GM21737 (cell line): ENCODE data around the gene TBC1D22B.
"Not testable (repeated sequence)": the region's sequence is repeated elsewhere in the genome, so short reads cannot be mapped to it uniquely, and the experiment has no call there.

Experiments used
- ATAC-seq: cut with Tn5 transposase; IDR thresholded peaks from one replicate; pipeline ENCODE4 v1.9.1; 2021; ENCODE audit warnings: mild to moderate bottlenecking, moderate library complexity; ENCODE audit not compliant: unreplicated experiment

TBC1D22B gene

GRCh38 chr6:37319856-37320480 lies 62.4 kb downstream of the TBC1D22B start:
- no peak for ATAC-seq

DNA sequence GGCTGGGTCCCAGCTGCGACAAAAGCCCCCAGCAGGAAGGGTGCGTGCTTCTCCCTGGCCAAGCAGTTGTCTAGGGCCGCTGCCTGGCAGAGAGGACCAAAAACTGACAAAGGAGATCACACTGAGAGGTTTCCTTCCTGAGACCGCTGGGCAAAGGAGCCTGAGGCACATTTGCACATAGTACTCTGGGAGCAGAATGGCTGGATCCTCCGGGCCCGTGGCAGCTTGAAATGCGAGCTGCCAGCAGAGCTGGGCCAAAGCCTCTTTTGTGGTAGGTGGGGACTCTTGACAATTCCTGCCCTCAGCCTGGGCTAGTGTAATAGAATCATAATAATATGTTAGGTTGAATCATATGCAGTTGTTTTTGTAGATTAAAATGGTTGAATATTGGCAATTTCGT lies 63.1 kb downstream of the TBC1D22B start:
- no peak for ATAC-seq

GRCh38 chr6:37321101-37321500 lies 63.5 kb downstream of the TBC1D22B start:
- no peak for ATAC-seq

DNA sequence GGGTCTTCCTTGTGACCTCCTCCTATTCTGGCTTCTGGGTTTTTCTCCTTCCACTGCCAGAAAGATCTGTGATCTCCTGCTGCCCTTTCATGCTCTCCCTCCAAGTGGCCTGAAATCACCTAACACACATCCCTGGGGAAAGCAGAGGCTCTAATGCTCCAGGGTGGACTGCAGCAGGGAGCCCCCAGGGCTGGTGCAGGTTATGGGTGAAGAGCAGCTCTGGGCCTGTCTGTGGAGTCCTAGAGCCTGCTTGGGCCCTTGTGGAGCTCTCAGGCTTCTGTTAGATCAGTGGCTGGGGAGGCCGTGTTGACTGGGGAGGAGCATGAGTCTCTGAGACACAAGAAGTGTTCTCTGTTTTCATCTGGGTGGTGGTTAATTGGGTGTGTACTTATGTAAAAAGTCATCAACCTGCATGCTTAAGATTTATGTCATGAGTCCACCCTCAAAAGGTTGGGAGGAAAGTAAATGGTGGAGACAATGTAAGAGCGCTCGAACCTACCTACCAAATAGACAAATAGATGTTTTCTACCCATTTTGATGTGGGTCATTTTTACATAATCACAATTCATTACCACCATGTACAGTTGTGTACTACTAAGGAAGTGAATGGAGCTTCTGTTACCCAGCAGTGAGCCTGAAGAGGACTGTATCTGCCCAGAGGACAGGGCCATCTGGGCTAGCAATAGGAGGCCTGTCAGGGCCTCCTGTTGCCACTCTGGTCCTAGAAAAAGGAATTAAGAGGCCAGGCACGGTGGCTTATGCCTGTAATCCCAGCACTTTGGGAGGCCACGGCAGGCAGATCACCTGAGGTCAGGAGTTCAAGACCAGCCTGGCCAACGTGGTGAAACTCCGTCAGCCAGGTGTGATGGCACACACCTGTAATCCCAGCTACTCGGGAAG lies 64.2 kb downstream of the TBC1D22B start:
- ATAC-seq, result no peak

DNA sequence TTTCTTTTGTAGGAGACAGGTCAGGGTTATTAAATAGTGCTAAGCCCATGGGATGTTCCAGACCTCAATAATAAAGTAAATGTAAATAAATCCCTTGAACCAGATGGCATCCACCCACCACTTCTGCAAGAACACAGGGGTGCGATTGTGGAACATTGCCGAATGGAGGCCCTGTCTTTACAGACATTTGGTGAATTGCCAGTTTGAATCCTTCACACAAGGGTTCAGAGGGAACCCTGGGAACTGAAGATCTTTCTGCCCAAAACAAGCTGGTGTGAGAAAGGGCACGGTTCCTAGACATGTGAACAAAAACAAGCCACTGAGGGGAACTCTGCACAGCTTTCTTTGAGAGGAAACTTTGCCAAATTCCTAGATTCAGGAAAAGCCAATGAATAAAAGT lies 66.0 kb downstream of the TBC1D22B start:
- ATAC-seq, result no peak

- no peak for ATAC-seq
Measured at GRCh38 chr6:37324131-37325033, 66.8 kb downstream of the TBC1D22B start.

DNA sequence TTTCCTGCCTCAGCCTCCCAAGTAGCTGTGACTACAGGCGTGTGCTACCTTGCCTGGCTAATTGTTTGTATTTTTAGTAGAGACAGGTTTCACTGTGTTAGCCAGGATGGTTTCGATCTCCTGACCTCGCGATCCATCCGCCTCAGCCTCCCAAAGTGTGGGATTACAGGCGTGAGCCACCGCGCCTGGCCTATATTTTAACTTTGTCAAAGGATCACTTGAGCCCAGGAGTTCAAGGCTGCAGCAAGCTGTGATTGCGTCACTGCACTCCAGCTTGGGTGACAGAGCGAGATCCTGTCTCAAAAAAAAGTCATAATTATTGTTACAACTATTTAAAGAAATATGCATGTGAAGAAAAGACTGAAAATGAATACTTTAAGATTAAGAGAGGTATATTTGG lies 72.8 kb downstream of the TBC1D22B start:
- not testable (repeated sequence) for ATAC-seq

DNA sequence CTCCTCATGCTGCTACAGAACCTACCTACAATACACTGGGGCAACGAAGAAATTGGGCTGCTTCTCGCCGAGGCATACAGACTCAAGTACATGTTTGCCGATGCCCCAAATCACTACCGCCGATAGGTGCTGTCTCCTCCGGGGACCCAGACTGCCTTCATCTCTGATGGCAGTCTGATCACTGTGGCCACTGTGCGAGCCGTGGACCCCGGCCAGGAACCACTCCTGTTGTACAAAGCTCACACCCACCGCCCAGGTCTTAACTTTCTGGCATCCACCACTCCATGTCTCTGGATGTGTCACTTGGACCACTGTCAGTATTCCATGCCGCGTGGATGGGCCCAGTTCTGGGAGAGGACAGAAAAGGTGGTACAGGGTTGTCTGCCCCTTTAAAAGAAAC lies 73.5 kb downstream of the TBC1D22B start:
- ATAC-seq, result no peak

- ATAC-seq, result no peak
Measured at GRCh38 chr6:37332894-37333293, 75.3 kb downstream of the TBC1D22B start.

DNA sequence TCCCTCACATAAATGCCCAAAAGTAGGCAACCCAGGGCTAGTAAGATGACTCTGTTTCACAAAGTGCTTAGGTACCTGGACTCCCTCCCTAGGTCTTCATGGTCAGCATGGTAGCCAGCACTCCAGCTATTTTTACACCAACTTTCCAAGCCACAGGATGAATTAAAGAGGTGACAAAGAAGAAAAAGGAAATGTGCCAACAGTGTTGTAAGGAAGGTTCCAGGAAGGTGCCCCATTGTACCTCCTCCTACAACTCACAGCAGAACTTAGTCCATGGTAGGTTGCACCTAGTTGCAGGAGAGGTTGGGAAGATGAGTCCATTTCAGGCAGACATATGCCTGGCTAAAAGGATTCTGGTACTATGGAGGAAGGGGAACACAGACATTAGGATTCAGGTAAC lies 76.5 kb downstream of the TBC1D22B start:
- ATAC-seq, result no peak

- not testable (repeated sequence) for ATAC-seq
Measured at GRCh38 chr6:37338317-37338716, 80.7 kb downstream of the TBC1D22B start.

GRCh38 chr6:37338745-37339255 lies 81.2 kb downstream of the TBC1D22B start:
- ATAC-seq, result no peak

- ATAC-seq, result no peak
Measured at GRCh38 chr6:37339741-37340638, 82.4 kb downstream of the TBC1D22B start.

DNA sequence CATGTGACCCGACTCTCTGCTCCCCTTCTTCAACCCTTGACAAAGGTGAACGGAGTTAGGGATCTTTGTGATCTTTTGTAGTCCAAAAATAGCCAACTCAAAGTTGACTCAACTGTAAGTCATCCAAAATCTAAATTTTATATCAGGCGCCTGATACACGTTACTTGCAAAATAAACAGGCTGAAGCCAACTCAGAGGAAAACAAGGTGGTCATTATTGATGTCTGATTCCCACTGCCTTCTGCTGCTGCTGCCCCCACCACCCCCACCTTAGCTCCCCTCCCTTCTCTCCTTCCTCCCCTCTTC lies 83.0 kb downstream of the TBC1D22B start:
- ATAC-seq, result no peak

- no peak for ATAC-seq
Measured at GRCh38 chr6:37343248-37343647, 85.7 kb downstream of the TBC1D22B start.

GRCh38 chr6:37344308-37344707 lies 86.7 kb downstream of the TBC1D22B start:
- ATAC-seq, result no peak

- ATAC-seq, result not testable (repeated sequence)
Measured at GRCh38 chr6:37345804-37346203, 88.2 kb downstream of the TBC1D22B start.

- no peak for ATAC-seq
Measured at GRCh38 chr6:37347177-37347576, 89.6 kb downstream of the TBC1D22B start.

DNA sequence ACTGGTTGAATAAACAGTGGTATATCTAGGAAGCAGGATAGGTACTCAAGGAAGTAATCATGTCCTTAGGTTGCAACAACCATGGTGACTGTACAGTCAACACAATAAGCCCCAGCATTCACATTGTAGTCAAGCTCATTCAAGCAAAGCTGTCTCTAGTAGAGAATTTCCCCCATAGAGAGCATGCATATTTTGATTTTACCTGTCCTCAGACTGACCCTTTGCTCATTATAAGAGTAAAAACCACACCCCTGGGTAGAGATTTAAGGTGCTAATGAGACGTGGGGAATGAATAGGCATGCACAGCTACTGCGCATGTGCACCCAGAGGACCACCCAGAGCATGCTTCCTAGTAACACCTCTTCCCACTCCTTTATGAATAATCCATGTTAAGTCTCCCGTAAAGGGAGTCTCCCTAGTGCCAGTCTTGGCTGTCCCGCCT lies 90.1 kb downstream of the TBC1D22B start:
- no peak for ATAC-seq

DNA sequence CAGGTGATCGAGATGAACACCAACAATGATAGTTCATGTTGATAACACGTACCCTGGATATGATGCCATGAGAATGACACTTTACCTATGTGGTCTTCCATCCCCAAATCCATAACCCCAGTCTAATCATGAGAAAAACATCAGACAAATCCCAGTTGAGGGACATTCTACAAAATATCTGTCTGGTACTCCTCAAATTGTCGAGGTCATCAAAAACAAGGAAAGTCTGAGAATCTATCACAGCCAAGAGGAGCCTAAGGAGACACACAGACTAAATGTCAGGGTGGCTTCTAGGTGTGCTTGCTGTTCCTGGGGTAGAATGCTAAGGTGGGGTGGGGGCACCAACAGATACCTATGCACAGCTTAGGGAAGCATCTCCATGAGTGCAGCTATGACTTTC lies 93.5 kb downstream of the TBC1D22B start:
- no peak for ATAC-seq
